Stimulated activated CD4-positive, alpha-beta T cell treated with anti-CD3 and anti-CD28 coated beads, Interleukin-1b, Interleukin-23, amount 100 ng/mL, for 1 hour (primary cell): Measurements from ENCODE around the gene BAIAP3.
"Not testable (repeated sequence)": the region's sequence is repeated elsewhere in the genome, so short reads cannot be mapped to it uniquely, and the experiment has no call there.

Experiments used
- DNase-seq, 2 donors: peaks; one replicate each; pipeline ENCODE4 v3.0.0-alpha.2; 2020; ENCODE audit warnings: low read depth in 2 of 2

The BAIAP3 gene

DNA sequence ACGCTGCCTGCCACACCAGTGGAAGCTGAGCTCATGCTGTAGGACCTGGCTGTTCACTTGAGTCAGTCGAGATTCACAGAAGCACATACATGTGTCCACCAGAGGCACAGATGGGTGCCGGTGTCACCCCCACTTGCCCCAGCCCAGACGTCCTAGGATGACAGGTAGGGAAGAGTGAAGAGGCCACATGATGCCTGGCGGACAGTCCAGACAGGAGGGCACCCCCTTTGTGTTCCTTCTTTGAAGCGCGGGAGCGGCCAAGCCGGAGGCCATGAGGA, 15.2 kb upstream of the BAIAP3 start:
- no peak for DNase-seq

DNA sequence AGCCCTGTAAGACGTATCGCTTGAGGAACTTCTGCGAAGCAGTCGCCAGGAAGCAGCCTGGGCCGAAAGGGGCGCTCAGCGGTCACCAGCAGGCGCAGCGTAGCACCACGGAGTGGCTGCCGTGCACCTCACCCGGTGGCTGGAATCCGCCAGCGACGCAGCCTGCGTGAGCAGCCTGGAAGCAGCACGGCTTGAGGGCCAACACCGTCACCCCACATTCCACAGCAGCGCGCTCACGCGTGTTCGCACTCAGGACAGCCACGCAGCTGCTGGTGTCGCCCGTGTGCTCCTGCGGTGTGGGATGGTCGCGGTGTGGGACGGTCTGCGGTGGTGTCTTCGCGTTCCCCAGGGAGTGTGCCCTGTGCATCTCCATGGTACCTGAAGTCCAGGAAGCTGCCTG, 14.4 kb upstream of the BAIAP3 start:
- no peak for DNase-seq

DNA sequence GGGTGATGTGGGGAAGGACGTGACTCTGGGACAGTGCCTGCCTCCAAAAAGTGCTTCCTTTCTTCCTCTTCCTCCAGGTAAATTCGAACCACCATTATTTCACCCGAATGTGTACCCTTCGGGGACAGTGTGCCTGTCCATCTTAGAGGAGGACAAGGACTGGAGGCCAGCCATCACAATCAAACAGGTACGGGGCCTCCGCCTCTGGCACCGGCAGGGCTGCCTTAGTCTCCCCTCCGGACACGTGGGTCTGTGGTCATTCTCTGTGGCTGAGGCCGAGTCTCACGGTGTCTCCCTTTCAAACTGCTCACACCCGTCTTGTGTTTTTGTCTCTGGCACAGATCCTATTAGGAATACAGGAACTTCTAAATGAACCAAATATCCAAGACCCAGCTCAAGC, 13.3 kb upstream of the BAIAP3 start:
- DNase-seq, result no peak

DNA sequence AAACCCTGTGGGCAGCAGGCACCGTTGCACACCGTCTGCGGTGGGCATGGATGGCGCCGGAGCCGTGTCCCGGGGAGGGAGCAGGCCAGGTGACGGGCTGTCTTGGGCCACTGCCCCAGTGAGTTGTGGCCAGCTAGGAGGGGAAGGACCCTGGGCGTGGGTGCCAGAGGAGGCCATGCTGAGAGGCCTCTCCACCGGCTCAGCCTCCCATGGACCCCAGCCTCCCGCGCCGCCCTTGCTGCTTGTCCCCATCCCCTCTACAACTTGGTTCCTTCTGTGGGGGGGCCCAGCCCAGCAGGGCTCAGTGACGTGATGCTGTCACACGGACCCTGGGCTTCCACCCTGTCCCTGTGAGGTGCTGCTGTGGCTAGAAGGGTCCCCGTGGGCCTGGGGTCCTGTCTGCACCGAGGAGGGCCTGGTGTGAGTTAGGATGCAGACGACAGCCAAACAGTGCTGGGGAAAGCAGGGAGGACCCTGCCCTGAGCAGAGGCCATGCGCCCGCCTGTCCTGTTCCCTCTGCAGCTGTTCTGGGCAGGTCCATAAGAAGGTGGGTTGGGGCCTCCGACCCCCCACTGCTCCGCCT, 12.7 kb upstream of the BAIAP3 start:
- no peak for DNase-seq

DNA sequence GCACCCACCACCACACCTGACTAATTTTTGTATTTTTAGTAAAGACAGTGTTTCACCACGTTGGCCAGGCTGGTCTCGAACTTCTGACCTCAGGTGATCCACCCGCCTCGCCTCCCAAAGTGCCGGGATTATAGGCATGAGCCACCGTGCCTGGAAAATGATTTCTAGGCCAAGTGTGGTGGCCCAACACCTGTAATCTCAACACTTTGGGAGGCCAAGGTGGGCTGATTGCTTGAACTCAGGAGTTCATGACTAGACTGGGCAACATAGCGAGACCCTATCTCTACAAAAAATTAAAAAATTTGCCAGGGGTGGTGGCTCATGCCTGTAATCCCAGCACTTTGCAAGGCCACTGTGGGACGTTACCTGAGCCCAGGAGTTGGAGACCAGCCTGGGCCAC, 11.0 kb upstream of the BAIAP3 start:
- DNase-seq, result no peak

DNA sequence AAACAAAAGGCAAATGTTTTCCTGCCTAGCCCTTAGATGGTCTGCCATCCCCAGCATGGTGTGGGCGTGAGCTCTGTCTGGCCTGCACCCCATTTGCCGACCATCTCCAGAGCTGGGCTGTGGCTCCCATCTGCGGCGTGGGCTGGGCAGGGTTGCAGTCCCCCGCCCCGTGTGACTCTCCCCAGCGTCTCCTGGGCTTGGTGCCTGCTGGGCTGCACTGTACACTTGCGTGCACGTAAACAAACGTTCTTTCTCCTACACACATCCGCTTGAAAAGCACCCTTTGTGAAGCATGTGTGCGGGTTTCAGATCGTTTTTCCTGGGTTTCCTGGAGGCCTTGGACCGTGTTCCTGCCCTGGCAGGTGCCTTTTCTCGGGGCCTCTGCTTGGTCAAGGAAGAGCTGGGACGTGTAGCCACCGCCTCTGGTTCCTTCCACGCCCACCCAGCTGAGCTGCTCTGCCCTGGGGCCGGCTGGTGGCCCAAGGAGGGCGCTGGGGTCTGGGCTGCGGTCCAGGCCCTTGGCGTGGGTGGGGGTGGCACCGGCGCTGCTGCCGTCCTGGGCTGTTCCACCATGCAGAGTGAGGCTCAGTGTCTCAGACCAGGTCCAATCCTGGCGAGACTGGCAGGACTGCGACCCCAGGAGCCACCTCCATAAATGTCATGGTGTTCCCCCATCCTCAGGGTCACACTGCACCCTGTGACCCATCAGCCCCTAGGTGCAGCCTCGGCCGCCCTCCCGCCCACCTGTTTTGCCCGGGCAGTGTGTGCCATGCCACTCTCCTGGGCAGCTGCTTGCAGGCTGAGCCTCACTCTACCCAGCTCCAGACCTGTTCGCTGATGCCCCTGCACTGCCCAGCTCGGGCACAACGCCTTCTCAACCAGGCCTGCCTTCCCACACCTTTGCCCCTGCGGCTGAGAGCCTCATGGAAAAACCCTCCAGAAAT, 9.9 kb upstream of the BAIAP3 start:
- DNase-seq, result no peak

DNA sequence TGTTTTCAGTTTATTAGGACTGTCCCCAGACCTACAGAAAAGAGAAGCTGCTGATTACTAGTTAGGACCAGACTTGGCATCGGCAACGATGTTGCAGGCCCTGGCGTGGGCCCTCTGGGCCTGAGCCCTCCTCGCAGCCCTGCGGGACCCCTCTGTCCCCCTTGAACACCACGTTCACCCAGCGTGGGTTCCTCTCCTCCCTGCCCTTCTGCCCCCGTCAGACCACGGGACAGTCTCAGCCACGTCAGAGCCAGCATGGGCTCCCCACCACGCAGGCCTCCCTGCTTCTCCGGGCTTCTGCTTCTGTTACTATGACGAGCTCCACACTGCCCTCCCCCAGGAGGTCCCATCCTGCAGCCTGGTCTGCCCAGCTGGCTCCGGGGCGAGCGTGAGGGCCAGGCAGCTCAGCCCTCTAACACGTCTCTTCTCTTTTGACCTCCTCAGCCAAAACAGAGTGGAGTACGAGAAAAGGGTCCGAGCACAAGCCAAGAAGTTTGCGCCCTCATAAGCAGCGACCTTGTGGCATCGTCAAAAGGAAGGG, 9.1 kb upstream of the BAIAP3 start:
- no peak for DNase-seq

DNA sequence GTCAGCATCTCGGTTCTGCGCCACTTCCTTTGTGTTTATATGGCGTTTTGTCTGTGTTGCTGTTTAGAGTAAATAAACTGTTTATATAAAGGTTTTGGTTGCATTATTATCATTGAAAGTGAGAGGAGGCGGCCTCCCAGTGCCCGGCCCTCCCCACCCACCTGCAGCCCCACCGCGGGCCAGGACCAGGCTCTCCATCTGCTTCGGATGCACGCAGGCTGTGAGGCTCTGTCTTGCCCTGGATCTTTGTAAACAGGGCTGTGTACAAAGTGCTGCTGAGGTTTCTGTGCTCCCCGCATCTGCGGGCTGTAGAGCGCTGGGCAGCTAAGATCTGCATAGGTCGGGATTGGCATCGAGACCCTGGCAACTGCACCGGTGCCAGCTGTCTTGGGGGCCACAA, 8.2 kb upstream of the BAIAP3 start:
- DNase-seq, result no peak

DNA sequence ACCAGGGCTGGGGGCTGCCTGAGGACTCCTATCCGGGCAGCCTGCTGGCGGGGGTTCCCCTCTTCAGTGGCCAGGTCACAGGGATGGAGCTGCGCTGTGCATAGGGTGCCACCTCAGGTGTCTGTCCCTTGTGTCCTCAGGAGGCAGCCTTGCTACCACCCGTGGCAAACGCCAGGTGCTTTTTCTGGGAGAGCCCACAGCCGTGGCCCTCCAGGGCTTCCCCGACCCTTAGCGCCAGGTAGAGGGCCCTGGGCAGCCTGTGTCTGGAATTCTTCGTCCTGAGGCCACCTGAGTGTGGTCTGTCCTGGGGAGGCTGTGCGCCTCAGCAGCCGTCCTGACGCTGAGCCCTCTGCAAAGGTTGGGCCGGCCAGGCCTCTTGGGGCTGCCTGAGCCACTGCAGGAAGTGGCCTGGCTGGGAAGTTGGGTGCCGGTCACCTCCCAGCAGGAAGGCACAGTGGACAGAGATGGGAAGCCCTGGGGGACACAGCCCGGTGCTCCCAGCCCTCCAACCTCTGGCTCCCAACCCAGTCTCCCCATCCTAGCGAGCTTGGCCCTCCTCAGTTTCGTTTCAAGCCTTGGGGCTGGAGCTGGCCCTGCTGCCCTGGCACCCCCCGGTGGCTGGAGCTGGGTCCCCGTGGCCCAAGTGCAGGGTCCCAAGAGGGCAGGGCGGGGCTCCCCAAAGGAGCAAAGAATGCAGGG, 7.6 kb upstream of the BAIAP3 start:
- no peak for DNase-seq

DNA sequence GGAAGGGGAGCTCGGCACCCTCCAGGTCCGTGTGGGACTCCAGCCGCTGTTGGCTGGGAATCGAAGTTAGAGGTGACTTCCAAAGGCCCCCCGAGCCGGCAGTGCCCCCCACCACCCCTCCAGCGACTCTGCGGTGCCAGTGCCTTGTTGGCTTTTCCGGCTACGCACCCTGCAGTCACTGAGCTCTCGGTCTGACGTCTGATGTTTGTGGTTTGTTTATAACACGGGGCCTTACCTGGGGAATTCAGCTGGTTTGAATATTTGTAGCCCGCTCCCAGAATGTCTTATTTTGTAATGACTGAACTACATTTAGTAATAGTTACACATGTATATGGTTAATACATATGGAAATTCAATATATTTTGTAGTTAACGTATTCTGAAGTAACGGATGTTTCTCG, 7.1 kb upstream of the BAIAP3 start:
- no peak for DNase-seq

DNA sequence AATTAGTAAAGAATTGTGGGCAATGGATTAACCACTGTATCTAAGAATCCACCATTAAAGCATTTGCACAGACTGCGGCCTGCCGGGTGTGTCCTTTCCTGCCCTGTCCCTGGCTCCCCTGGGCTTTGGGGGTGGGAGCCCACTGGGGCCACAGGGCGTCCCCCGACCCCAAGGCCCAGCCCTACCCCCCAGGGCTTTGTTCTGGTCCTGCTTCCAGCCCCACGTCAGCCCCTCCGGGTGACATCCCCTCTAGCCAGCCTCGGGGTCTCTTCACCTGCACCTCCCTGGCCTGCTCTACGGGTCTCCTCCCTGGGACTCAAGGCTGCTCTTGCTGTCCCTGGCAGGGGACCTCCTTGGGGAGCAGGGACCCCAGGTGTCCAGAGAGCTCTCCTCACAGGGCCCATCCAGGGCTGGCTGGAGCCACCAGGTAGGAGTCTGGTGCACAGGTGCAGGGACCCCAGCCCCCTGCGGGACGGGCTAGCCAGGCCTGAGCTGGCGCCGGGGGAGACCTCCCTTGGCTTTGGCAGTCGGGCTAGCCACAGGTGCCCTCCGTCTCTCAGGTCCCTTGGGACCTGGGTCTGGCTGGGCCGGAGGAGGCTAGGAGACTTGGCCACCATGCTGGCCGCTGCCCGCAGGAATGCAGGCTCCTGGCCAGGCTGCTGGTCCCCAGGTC, 6.4 kb upstream of the BAIAP3 start:
- DNase-seq, result no peak

DNA sequence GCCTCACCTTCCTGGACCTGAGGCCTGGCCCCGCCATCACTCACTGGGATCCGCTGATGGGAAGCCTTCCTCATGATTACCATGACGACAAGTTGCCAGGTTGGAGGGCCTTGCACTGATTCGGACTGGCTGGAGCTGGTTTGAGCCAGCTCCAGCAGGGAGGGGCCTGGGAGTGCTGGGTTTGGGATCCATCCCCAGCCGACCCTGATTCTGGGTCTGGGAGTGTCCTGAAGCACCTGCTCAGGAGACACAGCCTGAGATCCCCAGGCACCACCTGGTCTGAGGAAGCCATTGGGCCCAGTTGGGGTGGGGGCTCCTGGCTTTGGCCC, 5.9 kb upstream of the BAIAP3 start:
- DNase-seq, result no peak

DNA sequence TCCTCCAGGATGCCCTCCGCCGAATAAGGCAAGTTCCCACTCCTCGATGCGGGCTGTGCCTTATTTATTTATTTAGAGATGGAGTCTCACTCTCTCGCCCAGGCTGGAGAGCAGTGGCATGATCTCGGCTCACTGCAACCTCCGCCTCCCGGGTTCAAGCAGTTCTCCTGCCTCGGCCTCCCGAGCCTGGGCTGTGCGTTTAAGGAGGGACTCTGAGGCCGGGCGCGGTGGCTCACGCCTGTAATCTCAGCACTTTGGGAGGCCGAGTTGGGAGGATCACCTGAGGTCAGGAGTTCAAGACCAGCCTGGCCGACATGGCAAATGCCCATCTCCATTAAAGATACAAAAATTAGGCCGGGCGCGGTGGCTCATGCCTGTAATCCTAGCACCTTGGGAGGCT, 5.3 kb upstream of the BAIAP3 start:
- not testable (repeated sequence) for DNase-seq

DNA sequence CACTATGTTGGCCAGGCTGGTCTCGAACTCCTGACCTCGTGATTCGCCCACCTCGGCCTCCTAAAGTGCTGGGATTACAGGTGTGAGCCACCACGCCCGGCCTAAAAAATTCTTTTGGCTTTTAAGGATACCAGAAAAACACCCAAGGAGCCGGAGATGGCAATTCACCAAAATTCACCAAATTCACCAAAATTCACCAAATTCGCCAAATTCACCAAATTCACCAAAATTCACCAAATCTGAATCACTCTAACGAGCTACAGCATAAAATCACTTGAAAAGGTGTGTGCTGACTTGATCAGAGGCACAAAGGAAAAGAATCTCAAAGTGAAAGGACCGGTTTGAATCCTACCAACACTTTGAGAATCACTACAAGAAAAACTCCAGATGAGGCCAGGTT, 4.5 kb upstream of the BAIAP3 start:
- not testable (repeated sequence) for DNase-seq

DNA sequence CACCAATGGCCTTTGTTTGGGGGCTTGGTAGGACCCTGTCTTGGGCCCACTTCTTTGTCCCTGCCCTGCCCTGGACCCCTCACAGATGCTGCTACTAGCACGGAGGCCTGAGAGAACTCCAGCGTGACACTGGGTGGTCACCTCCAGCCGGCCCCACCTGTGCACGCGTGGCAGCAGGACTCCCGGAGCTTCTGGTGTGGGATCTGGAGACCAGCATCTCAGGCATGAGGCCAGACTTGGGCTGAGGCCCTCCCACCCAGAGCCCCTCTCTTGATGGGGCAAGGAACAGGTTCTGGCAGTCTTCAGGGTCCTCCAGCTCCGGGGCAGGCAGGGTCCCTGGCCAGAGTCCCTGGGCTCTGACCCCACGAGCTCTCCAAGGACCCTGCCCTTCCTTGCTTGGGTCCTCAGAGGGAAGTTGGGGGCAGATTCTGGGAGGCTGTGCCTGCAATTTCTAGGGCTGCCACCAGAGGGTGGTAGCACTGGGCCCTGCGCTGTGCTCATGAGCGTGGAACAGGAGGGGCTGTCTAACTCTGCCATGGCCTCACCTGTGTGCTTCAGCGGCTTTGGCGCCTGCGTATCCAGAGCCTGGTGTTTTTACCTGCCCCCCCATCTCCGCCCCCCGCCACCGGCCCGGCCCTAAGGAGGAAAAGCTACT, 3.1 kb upstream of the BAIAP3 start:
- DNase-seq, result no peak

DNA sequence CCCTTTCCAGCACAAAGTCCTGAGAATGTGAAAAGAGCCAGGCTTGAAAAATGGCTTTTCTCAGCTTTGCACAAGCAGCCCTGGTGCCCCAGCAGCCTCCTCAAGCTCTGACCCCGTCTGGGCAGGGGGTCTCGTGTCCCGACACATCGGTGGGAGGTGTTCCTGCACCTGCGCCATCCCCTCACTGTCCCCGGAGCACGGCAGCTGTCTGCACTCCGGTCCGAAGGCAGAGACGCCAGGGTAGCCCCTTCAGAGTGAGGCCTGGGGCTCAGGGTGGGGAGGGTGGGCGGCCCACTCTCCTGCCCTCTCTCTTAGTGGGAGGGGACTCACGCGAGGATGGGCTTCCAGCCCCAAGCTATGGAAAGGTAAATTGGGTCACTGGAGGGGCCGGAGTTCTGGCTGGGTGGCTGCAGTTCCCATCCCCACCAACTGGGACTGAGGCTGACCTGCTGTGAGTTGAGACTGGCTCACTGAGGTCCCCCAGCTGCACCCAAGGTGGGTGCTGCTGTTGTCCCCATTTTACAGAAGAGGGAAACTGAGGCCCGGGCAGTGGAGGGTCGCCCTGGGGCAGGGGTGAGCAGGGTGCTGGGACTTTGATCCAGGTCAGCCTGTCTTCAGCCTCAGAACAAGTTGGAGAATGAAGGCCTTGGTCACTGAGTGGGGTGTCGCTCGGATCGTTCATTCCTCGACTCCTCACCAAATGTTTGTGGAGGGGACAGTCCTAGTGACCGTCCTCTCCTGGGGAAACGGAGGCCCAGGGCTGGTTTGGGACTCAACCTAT, 2.3 kb upstream of the BAIAP3 start:
- DNase-seq, result no peak

DNA sequence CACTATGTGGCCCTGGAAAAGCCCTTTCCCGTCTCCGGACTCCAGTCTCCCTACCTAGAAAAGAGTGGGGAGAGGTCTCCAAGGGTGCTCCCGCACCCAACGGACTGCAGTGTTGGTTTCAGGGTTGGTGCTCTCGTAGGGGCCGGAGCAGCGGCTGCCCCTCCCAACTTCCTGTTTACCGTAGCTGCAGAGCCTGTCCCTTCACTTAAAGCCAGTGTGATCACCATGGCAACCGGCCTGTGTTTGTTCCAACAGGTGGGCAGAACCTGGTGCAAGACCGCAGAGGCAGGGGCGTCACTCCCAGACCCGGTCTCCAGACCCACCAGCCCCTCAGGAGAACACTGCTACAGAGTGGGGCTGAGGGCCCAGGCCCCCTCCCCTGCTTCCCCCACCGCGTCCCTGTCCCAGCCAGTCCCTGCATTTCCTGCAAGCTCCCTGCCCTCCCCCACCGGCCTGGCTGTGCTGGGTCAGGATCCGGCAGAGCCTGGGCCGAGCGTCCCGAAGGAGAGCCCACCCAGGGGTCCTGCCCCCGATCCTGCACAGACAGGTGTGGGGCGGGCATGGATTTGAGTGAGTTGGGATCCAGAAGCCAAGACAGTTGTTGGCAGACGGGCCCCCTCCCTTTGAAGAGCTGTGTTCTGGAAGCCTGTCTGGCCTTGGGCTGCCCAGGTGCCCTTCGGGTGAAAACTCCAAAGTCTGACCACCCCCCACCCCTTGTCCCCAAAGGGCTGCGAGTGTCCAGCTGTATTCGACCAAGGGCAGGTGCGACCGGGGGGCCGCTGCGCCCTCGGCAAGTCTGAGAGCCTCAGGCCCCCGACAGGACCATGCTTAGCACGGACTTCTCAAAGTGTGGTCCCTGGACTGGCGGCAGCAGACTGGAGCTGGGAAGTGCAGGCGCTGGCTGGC, 1.5 kb upstream of the BAIAP3 start:
- DNase-seq, result no peak

DNA sequence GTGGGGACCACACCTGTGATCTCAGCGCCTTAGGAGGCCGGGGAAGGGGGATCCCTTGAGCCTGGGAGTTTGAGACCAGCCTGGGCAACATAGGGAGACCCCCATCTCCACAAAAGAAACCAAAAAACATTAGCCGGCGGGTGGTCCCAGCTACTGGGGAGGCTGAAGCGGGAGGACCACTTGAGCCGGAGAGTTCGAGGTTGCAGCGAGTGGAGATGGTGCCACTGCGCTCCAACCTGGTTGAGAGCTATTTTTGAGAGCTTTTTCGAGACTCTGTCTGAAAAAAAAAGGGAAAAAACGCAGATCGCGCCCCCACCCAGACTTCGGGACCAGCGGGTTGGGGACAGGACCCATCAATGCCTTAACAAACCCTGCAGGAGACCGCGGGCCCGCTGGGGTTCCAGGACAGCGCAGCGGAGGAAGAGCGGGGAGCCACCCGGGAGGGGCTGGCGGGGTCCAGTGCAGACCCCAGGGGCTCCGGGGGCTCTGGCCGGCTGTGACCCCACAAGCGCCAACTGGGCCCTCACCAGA, 762 bp upstream of the BAIAP3 start:
- DNase-seq, result no peak

DNA sequence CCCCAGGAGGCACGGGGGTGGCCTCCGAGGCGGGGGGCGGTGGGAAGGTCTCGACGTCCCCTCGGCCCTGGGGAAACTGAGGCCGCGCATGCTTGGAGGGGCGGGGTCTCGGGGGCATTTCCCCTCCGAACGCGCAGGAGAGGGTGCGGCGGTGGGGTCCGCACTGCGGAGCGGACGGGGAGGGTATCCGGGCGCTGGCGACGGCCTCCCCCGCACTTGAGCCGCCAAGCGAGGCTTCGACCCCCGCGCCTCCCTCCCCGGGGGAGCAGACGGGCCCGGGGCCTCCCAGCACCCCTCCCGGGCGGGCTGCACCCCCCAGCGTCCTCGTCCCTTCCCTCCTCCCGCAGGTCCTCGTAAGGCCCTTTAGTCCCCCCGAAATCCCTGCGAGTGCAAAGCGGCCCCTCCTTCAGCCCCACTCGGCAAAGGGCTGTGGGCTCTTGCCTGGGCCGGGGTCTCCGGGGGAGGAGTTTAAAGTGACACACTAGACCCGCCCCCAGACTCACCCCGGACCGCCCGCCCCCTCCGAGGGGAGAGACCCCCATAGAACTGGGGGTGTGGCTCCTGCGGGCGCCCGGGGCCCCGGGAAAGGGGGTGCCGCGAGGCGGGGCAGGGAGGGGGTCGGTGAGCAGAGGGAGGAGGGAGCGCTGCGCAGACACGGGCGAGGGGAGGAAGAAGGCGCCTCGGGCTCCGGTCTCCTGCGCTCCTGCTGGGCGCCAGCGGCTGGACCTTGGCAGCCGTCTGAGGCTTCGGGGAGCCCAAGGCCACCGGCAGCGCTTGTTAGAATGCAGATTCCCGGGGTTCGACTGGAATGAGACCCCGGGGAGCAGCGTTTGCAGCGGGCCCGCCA, 632 bp downstream of the BAIAP3 start:
- DNase-seq, result no peak
